Measurements from ENCODE around the gene ASMTL.

ASMTL gene

GRCh38 chrX:1466232-1466661 is 13.5 kb upstream of the ASMTL start:
- Histone ChIP-seq H3K36me3 (ENCODE audit: low read depth) (no peaks in the 10 kb centered on the region), H3K4me3 (ENCODE audit: severe bottlenecking) (no peak overlapping the region), H3K4me1 (ENCODE audit: insufficient read depth, poor library complexity, severe bottlenecking) (no peaks in the 10 kb centered on the region)

GRCh38 chrX:1465286-1466231 is 12.8 kb upstream of the ASMTL start:
- Histone ChIP-seq H3K4me1 (ENCODE audit: insufficient read depth, poor library complexity, severe bottlenecking) (no peaks in the 10 kb centered on the region), H3K27me3 (ENCODE audit: insufficient read depth, poor library complexity, severe bottlenecking) (peaks cover 48% of the 10 kb centered on the region), H3K36me3 (ENCODE audit: low read depth) (no peaks in the 10 kb centered on the region), H3K27ac (ENCODE audit: poor library complexity, severe bottlenecking) (no peak overlapping the region), H3K4me3 (ENCODE audit: severe bottlenecking) (no peak overlapping the region), H3K9me3 (ENCODE audit: severe bottlenecking) (no peaks in the 10 kb centered on the region)
- ATAC-seq (ENCODE audit: low read depth) = no peak
- no peak for TF ChIP-seq CTCF (IDR thresholded peaks at IDR 0.05; ENCODE audit: poor library complexity, severe bottlenecking)
- no peak for DNase-seq (ENCODE audit: low spot score)

More at GRCh38 chrX:1466232-1466661, 13.5 kb upstream of the ASMTL start:
- no peak overlapping the region for H3K27ac ChIP-seq (ENCODE audit: poor library complexity, severe bottlenecking)
- no peak for TF ChIP-seq CTCF (IDR thresholded peaks at IDR 0.05; ENCODE audit: poor library complexity, severe bottlenecking)
- ATAC-seq (ENCODE audit: low read depth) = no peak
- DNase-seq (ENCODE audit: low spot score) = no peak
- H3K9me3 ChIP-seq (ENCODE audit: severe bottlenecking) = no peaks in the 10 kb centered on the region
- H3K27me3 ChIP-seq (ENCODE audit: insufficient read depth, poor library complexity, severe bottlenecking) = peaks cover 48% of the 10 kb centered on the region

- H3K27me3 ChIP-seq (ENCODE audit: insufficient read depth, poor library complexity, severe bottlenecking) = peaks cover 48% of the 10 kb centered on the region
Observed at GRCh38 chrX:1464971-1465285, 12.2 kb upstream of the ASMTL start.

GRCh38 chrX:1464041-1464970 is 11.6 kb upstream of the ASMTL start:
- peaks cover 5% of the 10 kb centered on the region for H3K9me3 ChIP-seq (ENCODE audit: severe bottlenecking)
- H3K27me3 ChIP-seq (ENCODE audit: insufficient read depth, poor library complexity, severe bottlenecking) = peaks cover 48% of the 10 kb centered on the region
- H3K27ac ChIP-seq (ENCODE audit: poor library complexity, severe bottlenecking) = no peak overlapping the region
- no peaks in the 10 kb centered on the region for H3K36me3 ChIP-seq (ENCODE audit: low read depth)
- H3K4me1 ChIP-seq (ENCODE audit: insufficient read depth, poor library complexity, severe bottlenecking) = no peaks in the 10 kb centered on the region
- no peak overlapping the region for H3K4me3 ChIP-seq (ENCODE audit: severe bottlenecking)
- peak; percentile 49 for DNase-seq (ENCODE audit: low spot score)
- no peak for TF ChIP-seq CTCF (IDR thresholded peaks at IDR 0.05; ENCODE audit: poor library complexity, severe bottlenecking)
- no peak for ATAC-seq (ENCODE audit: low read depth)

More at GRCh38 chrX:1464971-1465285, 12.2 kb upstream of the ASMTL start:
- H3K4me1 ChIP-seq (ENCODE audit: insufficient read depth, poor library complexity, severe bottlenecking) = no peaks in the 10 kb centered on the region
- no peak overlapping the region for H3K27ac ChIP-seq (ENCODE audit: poor library complexity, severe bottlenecking)
- DNase-seq (ENCODE audit: low spot score) = peak; percentile 42
- no peak for TF ChIP-seq CTCF (IDR thresholded peaks at IDR 0.05; ENCODE audit: poor library complexity, severe bottlenecking)
- H3K9me3 ChIP-seq (ENCODE audit: severe bottlenecking) = no peaks in the 10 kb centered on the region
- no peaks in the 10 kb centered on the region for H3K36me3 ChIP-seq (ENCODE audit: low read depth)
- ATAC-seq (ENCODE audit: low read depth) = no peak
- no peak overlapping the region for H3K4me3 ChIP-seq (ENCODE audit: severe bottlenecking)
